ENCODE results near the gene CASP9. TPM values are rescaled to one million over a fixed set of nuclear protein-coding genes. Genes with fewer than 3 reads are reported as not detected.
"Not testable (repeated sequence)": the region's sequence is repeated elsewhere in the genome, so short reads cannot be mapped to it uniquely, and the experiment has no call there.

The CASP9 gene
- total RNA-seq, 1 experiment from 2014 or later: 15.9 TPM

DNA sequence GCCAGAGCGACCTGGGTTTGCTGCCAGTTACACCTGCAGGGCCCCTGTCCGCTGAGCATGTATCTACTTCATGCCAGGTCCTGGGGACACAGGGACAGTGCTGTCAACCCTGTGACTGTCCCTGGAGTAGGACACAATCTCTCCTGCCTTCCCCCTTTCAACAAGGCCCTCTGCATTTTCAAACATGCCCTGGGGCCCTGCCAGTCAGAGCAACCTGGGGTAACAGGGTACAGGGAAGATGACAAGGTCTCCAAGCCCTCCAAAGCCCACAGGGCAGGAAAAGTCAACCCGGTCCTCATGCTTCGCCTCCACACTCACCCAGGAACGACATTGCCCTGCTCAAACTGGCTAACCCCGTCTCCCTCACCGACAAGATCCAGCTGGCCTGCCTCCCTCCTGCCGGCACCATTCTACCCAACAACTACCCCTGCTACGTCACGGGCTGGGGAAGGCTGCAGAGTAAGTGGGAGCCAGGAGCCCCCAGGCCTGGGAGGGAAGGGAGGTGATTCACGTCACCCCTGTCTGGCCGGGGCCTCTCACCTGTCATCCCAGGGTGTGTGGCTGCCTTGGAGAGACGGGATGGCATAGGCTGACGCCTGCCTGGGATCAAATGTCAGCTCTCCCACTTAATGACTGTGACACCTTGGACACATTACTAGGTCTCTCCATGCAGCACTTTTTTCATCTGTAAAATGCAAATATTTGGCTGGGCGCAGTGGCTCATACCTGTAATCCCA, 60.8 kb downstream of the CASP9 start:
- not testable (repeated sequence) for H3T11ph ChIP-seq (ENCODE audit: low read length); H3K9me3 ChIP-seq (ENCODE audit: control insufficient read depth, low read depth, low read length); H3K4me3 Mint-ChIP-seq; H3K27ac ChIP-seq (ENCODE audit: insufficient read length, low read depth, low read length); H3K79me1 ChIP-seq (ENCODE audit: insufficient read depth, low read depth, low read length, poor library complexity, severe bottlenecking); H3K4ac ChIP-seq (ENCODE audit: low read depth, low read length); H2BK12ac ChIP-seq (ENCODE audit: insufficient read length, low read depth, low read length); H3K36me3 Mint-ChIP-seq (ENCODE audit: insufficient read depth in 1 of 3, low read depth in 3 of 3); H3K18ac ChIP-seq (ENCODE audit: insufficient read length, low read depth, low read length); H3K9me3 Mint-ChIP-seq; H3K4me2 ChIP-seq (ENCODE audit: insufficient read depth, insufficient read length, low read length); H2BK120ac ChIP-seq (ENCODE audit: low read depth, low read length, poor library complexity, severe bottlenecking); H3K56ac ChIP-seq (ENCODE audit: insufficient read length, low read depth, low read length); H4K5ac ChIP-seq (ENCODE audit: insufficient read length, low read depth, low read length); H2BK20ac ChIP-seq (ENCODE audit: low read depth, low read length, poor library complexity, severe bottlenecking); H3K79me2 ChIP-seq (ENCODE audit: insufficient read depth, low read length); H3K23me2 ChIP-seq (ENCODE audit: insufficient read length, low read depth, low read length, poor library complexity, severe bottlenecking); H4K20me1 ChIP-seq (ENCODE audit: control insufficient read depth, insufficient read depth, insufficient read length); DNase-seq; H4K8ac ChIP-seq (replicated peaks; ENCODE audit: insufficient read length, low read depth, low read length); H2AK5ac ChIP-seq (ENCODE audit: insufficient read length, low read length); H2BK5ac ChIP-seq (ENCODE audit: insufficient read length, low read length); H3K4me1 ChIP-seq (ENCODE audit: insufficient read depth, low read length); H4K91ac ChIP-seq (ENCODE audit: insufficient read length, low read depth, low read length); H3K27me3 ChIP-seq (ENCODE audit: insufficient read depth, low read length); H3K9ac ChIP-seq (ENCODE audit: extremely low read depth, insufficient read length, low read length); H3K23ac ChIP-seq (ENCODE audit: insufficient read length, low read depth, low read length); H3K14ac ChIP-seq (ENCODE audit: insufficient read depth, low read length); H2BK15ac ChIP-seq (ENCODE audit: low read depth, low read length); H3K27me3 Mint-ChIP-seq (ENCODE audit: low read depth); H2AFZ ChIP-seq (ENCODE audit: low read length)
- WGBS (ENCODE audit: extremely low coverage, insufficient read length, low lambda C conversion rate): no CpG with 5 or more reads among the region's 15 CpGs
- H3K27ac Mint-ChIP-seq: peak overlapping the region in 1 of 3 experiments; percentile 92; a peak in 1 of 7 replicates
- H3K4me1 Mint-ChIP-seq: peaks cover 4 to 15% of the 10 kb centered on the region in 2 experiments; a peak in 3 of 4 replicates
